ENCODE measurements around the gene DNAJB14.
"Not testable (repeated sequence)": the region's sequence is repeated elsewhere in the genome, so short reads cannot be mapped to it uniquely, and the experiment has no call there.

The DNAJB14 gene

GRCh38 chr4:99960648-99961047, 14.2 kb upstream of the DNAJB14 start:
- no peak for DNase-seq (ENCODE audit: low spot score)
- TF ChIP-seq CTCF (conservative IDR thresholded peaks at IDR 0.05; ENCODE audit: low read depth) = no peak
- ChIA-PET CTCF (no interaction called here), POLR2A (ENCODE audit: low non-redundant PET) (no interaction called here)
- no peak overlapping the region for H3K27ac ChIP-seq

GRCh38 chr4:99958207-99958606, 11.8 kb upstream of the DNAJB14 start:
- H3K27ac ChIP-seq; CTCF ChIA-PET; POLR2A ChIA-PET (ENCODE audit: low non-redundant PET): not testable (repeated sequence)

DNA sequence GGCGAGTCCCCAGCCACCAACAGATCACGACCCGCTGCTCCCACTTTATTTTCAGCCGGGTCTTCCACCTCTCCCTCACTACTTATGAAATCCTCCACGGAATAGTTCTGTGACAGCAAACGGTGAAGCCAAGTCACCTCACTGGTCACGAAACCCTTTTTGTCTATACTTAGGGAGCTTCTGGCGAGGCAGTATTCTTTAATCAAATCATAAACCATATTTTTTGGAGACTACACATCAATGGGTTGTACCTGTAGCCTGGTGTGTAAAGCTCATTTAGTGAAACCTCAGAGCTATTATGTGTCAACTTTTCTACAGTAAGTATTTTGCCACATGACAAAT, 4.5 kb upstream of the DNAJB14 start:
- POLR2A ChIA-PET (ENCODE audit: low non-redundant PET) = interaction anchor here (0.6 kb wide), 1 partner anchor 1698 kb away, joined by 3 read pairs; no protein-coding TSS in a partner anchor
- TF ChIP-seq CTCF (conservative IDR thresholded peaks at IDR 0.05; ENCODE audit: low read depth) = no peak
- peak overlapping the region; percentile 97 for H3K27ac ChIP-seq
- no peak for DNase-seq (ENCODE audit: low spot score)
- CTCF ChIA-PET = interaction anchor here (0.6 to 1.3 kb wide), 2 partner anchors 47 to 392 kb away, joined by 3 read pairs; no protein-coding TSS in a partner anchor

More at GRCh38 chr4:99958207-99958606, 11.8 kb upstream of the DNAJB14 start:
- DNase-seq (ENCODE audit: low spot score) = not testable (repeated sequence)

- CTCF ChIA-PET = interaction anchor here (1.3 kb wide), 1 partner anchor 48 kb away, joined by 3 read pairs; no protein-coding TSS in a partner anchor
- no peak for TF ChIP-seq CTCF (conservative IDR thresholded peaks at IDR 0.05; ENCODE audit: low read depth)
Observed at GRCh38 chr4:99949999-99950912, 3.8 kb upstream of the DNAJB14 start, which contains the start of gene H2AZ1. Gene H2AZ1, minus strand, starts transcription at chr4:99950275. Its CDS starts 105 bp downstream, at chr4:99950170.

GRCh38 chr4:99949034-99949998, 2.9 kb upstream of the DNAJB14 start:
- peak; percentile 82 for DNase-seq (ENCODE audit: low spot score)
- TF ChIP-seq CTCF (conservative IDR thresholded peaks at IDR 0.05; ENCODE audit: low read depth) = peak; percentile 90
- POLR2A ChIA-PET (ENCODE audit: low non-redundant PET) = interaction anchor here (0.9 kb wide), 1 partner anchor 141 kb away, joined by 3 read pairs; no protein-coding TSS in a partner anchor
- CTCF ChIA-PET = interaction anchor here (0.6 kb wide), 1 partner anchor 678 kb away, joined by 4 read pairs; no protein-coding TSS in a partner anchor
- peak overlapping the region; percentile 97 for H3K27ac ChIP-seq

More at GRCh38 chr4:99949999-99950912, 3.8 kb upstream of the DNAJB14 start, which contains the start of gene H2AZ1:
- peak within 1 kb of the TSS; percentile 97 for H3K27ac ChIP-seq
- DNase-seq (ENCODE audit: low spot score) = peak; percentile 99
- POLR2A ChIA-PET (ENCODE audit: low non-redundant PET) = interaction anchor here (0.6 kb wide), 2 partner anchors 1052 to 1698 kb away, joined by 3 read pairs; no protein-coding TSS in a partner anchor

GRCh38 chr4:99947608-99948007, 1.2 kb upstream of the DNAJB14 start:
- ChIA-PET POLR2A (ENCODE audit: low non-redundant PET) (no interaction called here), CTCF (interaction anchor here (0.7 kb wide), 1 partner anchor 124 kb away, joined by 3 read pairs; no protein-coding TSS in a partner anchor)
- H3K27ac ChIP-seq = no peak overlapping the region
- TF ChIP-seq CTCF (conservative IDR thresholded peaks at IDR 0.05; ENCODE audit: low read depth) = no peak
- no peak for DNase-seq (ENCODE audit: low spot score)
